ENCODE results near the gene AGPAT1.

The AGPAT1 gene

GRCh38 chr6:32167761-32168262 lies 8.1 kb downstream of the AGPAT1 start:
- DNase-seq, result no peak

GRCh38 chr6:32167154-32167760 lies 8.6 kb downstream of the AGPAT1 start:
- no peak for DNase-seq

GRCh38 chr6:32166411-32167061 lies 9.3 kb downstream of the AGPAT1 start:
- no peak for DNase-seq

GRCh38 chr6:32164295-32164694 lies 11.6 kb downstream of the AGPAT1 start, which contains the start of gene EGFL8:
Gene EGFL8, plus strand, starts transcription at chr6:32164595. Its CDS starts 1,571 bp downstream, at chr6:32166166.
- DNase-seq, result no peak

GRCh38 chr6:32163559-32164258 lies 12.2 kb downstream of the AGPAT1 start:
- DNase-seq, result no peak

GRCh38 chr6:32158052-32158451 lies 17.8 kb downstream of the AGPAT1 start:
- no peak for DNase-seq

GRCh38 chr6:32156891-32157290 lies 19.0 kb downstream of the AGPAT1 start:
- no peak for DNase-seq

GRCh38 chr6:32154514-32155161 lies 21.2 kb downstream of the AGPAT1 start:
- DNase-seq, result no peak

GRCh38 chr6:32153564-32154513 lies 22.0 kb downstream of the AGPAT1 start, which contains the start of gene PPT2:
Gene PPT2, plus strand, starts transcription at chr6:32154141. Its CDS starts 454 bp downstream, at chr6:32154595.
- peak; percentile 6 for DNase-seq

GRCh38 chr6:32152769-32153563 lies 22.9 kb downstream of the AGPAT1 start:
- DNase-seq, result no peak

- DNase-seq, result no peak
Measured at GRCh38 chr6:32151863-32152768, 23.8 kb downstream of the AGPAT1 start, which contains the start of gene PRRT1. Gene PRRT1, minus strand, starts transcription at chr6:32151939. Its CDS starts 112 bp downstream, at chr6:32151827.

GRCh38 chr6:32151181-32151862 lies 24.6 kb downstream of the AGPAT1 start:
- DNase-seq, result no peak

GRCh38 chr6:32149932-32150870 lies 25.7 kb downstream of the AGPAT1 start:
- no peak for DNase-seq

GRCh38 chr6:32149092-32149755 lies 26.7 kb downstream of the AGPAT1 start:
- no peak for DNase-seq

- DNase-seq, result no peak
Measured at GRCh38 chr6:32148289-32149091, 27.4 kb downstream of the AGPAT1 start.

GRCh38 chr6:32147401-32148132 lies 28.3 kb downstream of the AGPAT1 start:
- no peak for DNase-seq

Measured in SIG-M5 (cell line).